ENCODE results near the gene RET.

DNA sequence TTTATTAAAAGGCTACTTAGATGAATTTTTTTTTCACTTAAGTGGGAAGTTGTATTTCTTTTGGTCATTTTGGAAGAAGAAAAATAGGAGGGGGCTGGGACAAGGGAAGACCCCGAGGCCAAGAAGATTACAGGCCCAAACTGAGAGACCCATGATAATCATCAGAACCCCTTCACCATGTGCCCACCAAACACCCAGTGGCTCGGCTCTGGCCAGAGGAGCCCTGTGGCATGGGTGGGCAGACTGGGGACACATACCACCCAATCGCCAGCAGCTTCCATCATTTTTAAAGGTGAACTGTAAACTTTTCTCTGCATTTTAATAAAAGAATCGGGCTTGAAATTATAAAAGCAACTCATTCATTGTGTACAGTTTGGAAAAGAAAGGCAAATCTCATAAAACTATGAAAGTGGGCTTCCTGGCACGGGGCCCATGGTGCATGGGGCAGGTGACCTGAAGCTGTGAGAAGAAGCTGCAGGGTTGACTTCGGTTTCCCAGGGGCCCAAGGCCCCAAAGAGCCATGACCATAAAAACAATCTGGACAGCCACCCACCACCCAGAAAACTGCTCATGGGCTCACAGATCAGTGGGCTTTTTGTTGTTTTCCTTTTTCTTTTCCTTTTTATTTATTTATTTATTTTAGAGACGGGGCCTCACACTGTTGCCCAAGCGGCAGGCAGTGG is 29.4 kb upstream of the RET start:
- TF ChIP-seq CTCF (conservative IDR thresholded peaks at IDR 0.05; ENCODE audit: low read depth, low read length) (no peak), EZH2 (IDR thresholded peaks at IDR 0.05; ENCODE audit: borderline replicate concordance, low read depth, low read length, poor library complexity, severe bottlenecking) (no peak)
